Pancreas (tissue), 10 donors: ENCODE measurements around the gene LSR. TPM values are rescaled to one million over a fixed set of nuclear protein-coding genes. Genes with fewer than 3 reads are reported as not detected.

ENCODE experiments used
- ATAC-seq, 4 donors: fragments of 200-7000 bp; cut with Tn5 transposase; one replicate each; pipeline versions ENCODE4 v1.8.0 to v1.9.1; 2020; ENCODE audit warnings: mild to moderate bottlenecking in 4 of 4, moderate library complexity in 4 of 4
- DNase-seq, 6 donors: peaks; one replicate each; pipeline ENCODE4 v3.0.0-alpha.2; 2020
- FAIRE-seq: peaks from 2 replicates; lab custom pipeline; 2012; peaks lifted over from hg19 to GRCh38; lab: Jason Lieb, UNC
- H3K27ac ChIP-seq, 4 donors: fragments of 200-600 bp; sonication (generic); 1 replicate in 3 of 4; 2 replicates in 1 of 4; pipeline versions ENCODE4 v1.5.0 to v1.8.0; 2020
- H3K27me3 ChIP-seq, 4 donors: fragments of 200-600 bp; one replicate each; pipeline ENCODE4 v1.8.0; 2021
- H3K36me3 ChIP-seq, 3 donors: fragments of 200-600 bp; sonication (generic) in 1 of 3; one replicate each; pipeline versions ENCODE4 v1.5.0 to v1.8.0; 2020 to 2021
- H3K4me1 ChIP-seq, 3 donors: fragments of 200-600 bp; one replicate each; pipeline ENCODE4 v1.8.0; 2021
- H3K4me3 ChIP-seq, 4 donors: fragments of 200-600 bp; sonication (generic) in 2 of 4; one replicate each; pipeline versions ENCODE4 v1.5.0 to v1.8.0; 2020 to 2021
- H3K9me3 ChIP-seq, 4 donors: fragments of 200-600 bp; one replicate each; pipeline ENCODE4 v1.8.0; 2021
- WGBS, 2 donors: extraction: QIAGEN DNeasy Blood & Tissue Kit; methylation state at CpG; one replicate each; pipeline ENCODE4 v1.1.7; 2013; 5-methylcytosine and 5-hydroxymethylcytosine counted together
- intact Hi-C, 3 donors: fragments of 100-400 bp; cut with DNase I; formaldehyde crosslinking; loops; one replicate each; pipeline versions ENCODE4 v1.11.1 to v1.14.2; 2022
- polyA plus RNA-seq, 2 donors: library from polyadenylated mRNA; stranded (reverse); fragments of 200-250 nt; gene quantifications; one replicate each; pipeline ENCODE4 v1.2.3, GENCODE V29; 2013
- total RNA-seq, 6 donors: library from RNA; stranded (reverse); fragmentation: NEBNext Ultra II Directional in 4 of 6; extraction: Animal tissue kit (Norgen Biotek cat#: 25700) in 4 of 6; gene quantifications; one replicate each; pipeline versions ENCODE4 v1.2.1 to v1.2.4, GENCODE V29; 2021 to 2023
- TF ChIP-seq, protein P1 (sequence below), 4 donors: fragments of 200-600 bp; sonication (generic) in 3 of 4; IDR thresholded peaks; one replicate each; pipeline versions ENCODE4 v1.5.0 to v1.8.0; 2021; ENCODE audit warnings: antibody characterized with exemption in 4 of 4
- donor health status: healthy with polysubstance abuse.
- donor health status: DM: no; HTN: no; CAD: no; lungs with moderate emphysema.
- donor health status: DM: no; HTN: no; CAD: no.
- donor health status: control.
- donor health status: control.
- donor health status: Bipolar disorder and iron deficiency.
- donor health status: DM: yes; HTN: yes; CAD: no.
- donor health status: DM: no; HTN: no; CAD: no.
- donor health status: DM: no; HTN: no; CAD: no.
- donor health status: DM: yes; HTN: yes; CAD: no.

The LSR gene
- total and polyA plus RNA-seq, 8 donors = 46.1 to 103 (median 66.9) TPM

DNA sequence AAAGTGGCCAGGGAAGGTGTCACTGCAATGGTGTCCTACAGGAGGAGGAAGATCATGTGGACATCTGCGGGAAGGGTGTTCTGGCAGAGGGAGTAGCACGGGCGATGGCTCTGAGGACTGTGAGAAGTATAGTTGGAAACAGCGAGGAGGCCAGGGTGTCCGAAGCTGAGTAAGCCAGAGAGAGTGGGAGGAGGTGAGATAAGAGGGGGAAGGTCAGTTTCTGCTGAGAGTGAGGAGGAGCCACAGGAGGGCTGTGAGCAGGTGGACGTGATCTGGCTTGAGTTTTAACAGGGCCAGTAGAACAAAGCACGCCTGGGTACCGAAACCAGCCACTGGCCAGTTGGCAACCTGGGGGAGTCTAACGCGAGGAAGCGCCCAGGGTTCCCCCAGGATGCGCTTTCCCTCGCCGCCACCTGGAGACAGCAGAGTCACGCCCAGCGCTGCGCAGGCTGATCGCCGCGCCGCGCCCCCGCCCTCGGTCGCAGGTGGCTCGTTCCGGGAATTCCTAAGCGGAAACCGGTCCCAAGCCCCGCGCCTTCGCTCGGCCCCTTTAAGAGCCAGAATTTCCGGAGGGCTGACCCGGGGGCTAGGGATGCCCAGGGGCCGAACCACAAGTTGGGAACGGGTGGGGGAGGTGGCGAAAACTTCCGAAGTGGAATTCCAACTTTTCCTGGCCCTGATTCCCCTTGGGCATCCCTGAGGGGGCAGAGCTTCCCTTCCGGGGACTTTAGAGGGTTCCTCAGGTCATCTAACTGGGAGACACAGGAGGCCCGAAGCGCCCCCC, 1.1 kb upstream of the LSR start:
- Histone ChIP-seq H3K27ac (peak overlapping the region; percentile 98 to 100 (median 99)), H3K36me3 (peaks cover 0 to 3% (median 0%) of the 10 kb centered on the region in 3 donors), H3K4me1 (peaks cover 0 to 12% (median 4%) of the 10 kb centered on the region in 3 donors), H3K27me3 (no peaks in the 10 kb centered on the region), H3K4me3 (peak overlapping the region; percentile 72 to 95 (median 75)), H3K9me3 (no peaks in the 10 kb centered on the region)
- 0 to 1% methylated on average over 38 to 42 of the region's 42 CpGs for WGBS, 2 donors
- peak; percentile 81 to 90 (median 84) for ATAC-seq
- no peak for FAIRE-seq
- intact Hi-C loops = no loop called here
- TF ChIP-seq, protein P1, sequence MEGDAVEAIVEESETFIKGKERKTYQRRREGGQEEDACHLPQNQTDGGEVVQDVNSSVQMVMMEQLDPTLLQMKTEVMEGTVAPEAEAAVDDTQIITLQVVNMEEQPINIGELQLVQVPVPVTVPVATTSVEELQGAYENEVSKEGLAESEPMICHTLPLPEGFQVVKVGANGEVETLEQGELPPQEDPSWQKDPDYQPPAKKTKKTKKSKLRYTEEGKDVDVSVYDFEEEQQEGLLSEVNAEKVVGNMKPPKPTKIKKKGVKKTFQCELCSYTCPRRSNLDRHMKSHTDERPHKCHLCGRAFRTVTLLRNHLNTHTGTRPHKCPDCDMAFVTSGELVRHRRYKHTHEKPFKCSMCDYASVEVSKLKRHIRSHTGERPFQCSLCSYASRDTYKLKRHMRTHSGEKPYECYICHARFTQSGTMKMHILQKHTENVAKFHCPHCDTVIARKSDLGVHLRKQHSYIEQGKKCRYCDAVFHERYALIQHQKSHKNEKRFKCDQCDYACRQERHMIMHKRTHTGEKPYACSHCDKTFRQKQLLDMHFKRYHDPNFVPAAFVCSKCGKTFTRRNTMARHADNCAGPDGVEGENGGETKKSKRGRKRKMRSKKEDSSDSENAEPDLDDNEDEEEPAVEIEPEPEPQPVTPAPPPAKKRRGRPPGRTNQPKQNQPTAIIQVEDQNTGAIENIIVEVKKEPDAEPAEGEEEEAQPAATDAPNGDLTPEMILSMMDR (IDR thresholded peaks at IDR 0.05) = peak in 2 of 4 donors; percentile 31 to 54
- peak; percentile 92 to 96 (median 94) for DNase-seq

DNA sequence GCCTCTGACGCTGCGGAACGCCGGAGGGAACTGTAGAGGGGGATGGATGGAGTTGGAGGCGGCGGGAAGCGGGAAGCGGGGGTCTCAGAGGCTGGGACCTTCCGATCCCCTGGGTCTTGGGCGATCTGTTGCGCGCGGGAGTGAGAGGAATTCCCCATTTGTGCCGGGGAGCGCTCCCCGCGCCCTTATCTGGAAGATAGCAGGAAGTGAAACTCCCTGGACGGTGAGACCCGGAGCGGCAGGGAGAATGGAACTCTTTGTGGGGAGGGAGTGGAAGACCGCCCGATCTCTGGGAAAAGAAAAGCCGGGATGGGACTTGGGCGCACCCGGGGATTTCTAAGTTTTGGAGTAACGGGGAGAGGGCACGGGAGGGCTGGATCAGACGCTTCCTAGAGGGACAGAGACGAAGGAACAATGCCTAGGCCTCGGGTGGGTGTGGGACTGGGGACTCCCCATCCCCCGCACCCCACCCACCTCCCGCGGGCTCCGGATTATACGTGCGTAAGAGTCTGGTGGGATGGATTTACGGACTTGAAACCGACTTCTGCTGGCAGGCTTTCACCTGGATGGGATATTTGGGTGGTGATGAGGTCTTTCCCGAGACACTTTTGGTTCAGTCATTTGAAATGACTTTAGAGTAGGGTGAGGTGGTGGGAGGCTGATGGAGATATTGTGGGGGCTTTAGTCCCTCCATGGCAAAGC, 495 bp downstream of the LSR start:
- TF ChIP-seq, protein P1 (IDR thresholded peaks at IDR 0.05) = no peak
- ATAC-seq (peak in 3 of 4 donors; percentile 2 to 8 (median 5)), DNase-seq (peak in 2 of 6 donors; percentile 51 to 71), FAIRE-seq (no peak)
- peak overlapping the region; percentile 72 to 95 (median 75) for H3K4me3 ChIP-seq
- H3K9me3 ChIP-seq = no peaks in the 10 kb centered on the region
- 1% methylated on average over 39 of the region's 39 CpGs for WGBS, 2 donors
- H3K27me3 ChIP-seq = no peaks in the 10 kb centered on the region
- peaks cover 0 to 8% (median 3%) of the 10 kb centered on the region in 3 donors for H3K36me3 ChIP-seq
- H3K27ac ChIP-seq = peak overlapping the region; percentile 98 to 100 (median 99)
- peaks cover 0 to 12% (median 4%) of the 10 kb centered on the region in 3 donors for H3K4me1 ChIP-seq
- intact Hi-C loops = no loop called here

DNA sequence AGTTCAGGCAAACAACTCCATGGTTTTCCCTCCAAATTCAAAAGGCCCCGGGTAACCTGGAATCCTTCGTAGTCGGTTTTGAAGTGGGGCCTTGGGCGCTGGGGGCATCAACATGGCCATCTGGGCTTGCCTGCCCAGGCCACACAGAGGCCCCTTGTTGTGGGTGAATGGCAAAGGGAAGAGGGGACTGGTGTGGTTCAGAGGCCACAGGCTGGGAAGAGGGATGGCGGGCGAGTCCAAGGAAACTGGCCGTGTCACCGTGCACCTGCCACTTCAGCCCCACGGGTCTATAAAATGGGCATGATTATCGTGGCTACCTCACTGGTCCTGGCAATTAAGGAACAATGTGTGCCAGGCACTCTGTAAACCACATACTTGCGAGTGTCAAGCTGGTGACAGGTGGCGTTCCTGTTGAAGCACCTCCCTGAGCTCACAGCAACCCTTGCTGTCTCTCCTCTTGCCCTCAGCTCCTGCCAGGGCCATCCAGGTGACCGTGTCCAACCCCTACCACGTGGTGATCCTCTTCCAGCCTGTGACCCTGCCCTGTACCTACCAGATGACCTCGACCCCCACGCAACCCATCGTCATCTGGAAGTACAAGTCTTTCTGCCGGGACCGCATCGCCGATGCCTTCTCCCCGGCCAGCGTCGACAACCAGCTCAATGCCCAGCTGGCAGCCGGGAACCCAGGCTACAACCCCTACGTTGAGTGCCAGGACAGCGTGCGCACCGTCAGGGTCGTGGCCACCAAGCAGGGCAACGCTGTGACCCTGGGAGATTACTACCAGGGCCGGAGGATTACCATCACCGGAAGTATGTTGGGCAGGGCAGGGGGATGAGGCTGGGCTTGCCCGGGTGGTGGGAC, 1.3 kb downstream of the LSR start:
- Histone ChIP-seq H3K27ac (peak overlapping the region in 2 of 4 donors; percentile 98 to 99), H3K27me3 (no peaks in the 10 kb centered on the region), H3K4me1 (peaks cover 0 to 13% (median 4%) of the 10 kb centered on the region in 3 donors), H3K36me3 (peaks cover 3 to 15% (median 10%) of the 10 kb centered on the region in 3 donors), H3K4me3 (peak overlapping the region; percentile 72 to 95 (median 75)), H3K9me3 (no peaks in the 10 kb centered on the region)
- peak in 2 of 6 donors; percentile 24 to 64 for DNase-seq
- intact Hi-C loops = no loop called here
- TF ChIP-seq, protein P1 (IDR thresholded peaks at IDR 0.05) = no peak
- FAIRE-seq = no peak
- 45 to 62% methylated on average over 34 of the region's 34 CpGs for WGBS, 2 donors
- ATAC-seq = no peak

DNA sequence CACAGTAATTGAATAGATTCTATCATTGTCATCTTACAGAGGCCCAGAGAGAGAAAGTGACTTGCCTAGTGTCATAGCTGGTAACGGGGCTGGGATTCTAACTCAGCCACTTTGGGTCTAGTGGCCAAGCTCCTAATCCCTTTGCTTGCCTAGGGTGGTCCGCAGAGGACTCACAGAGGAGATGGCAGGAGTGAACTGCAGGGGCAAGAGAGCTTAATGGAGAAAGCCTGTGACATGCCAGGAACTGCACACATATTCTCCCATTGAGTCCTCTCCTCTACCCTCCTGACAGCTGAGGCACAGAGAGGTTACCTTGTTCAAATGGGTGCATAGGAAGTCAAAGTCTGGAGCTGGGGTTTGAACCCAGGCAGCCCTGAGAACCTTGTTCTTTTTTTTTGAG, 2.7 kb downstream of the LSR start:
- 90 to 96% methylated on average over 2 of the region's 2 CpGs for WGBS, 2 donors
- TF ChIP-seq, protein P1 (IDR thresholded peaks at IDR 0.05) = no peak
- Histone ChIP-seq H3K27ac (no peak overlapping the region), H3K36me3 (peaks cover 3 to 17% (median 10%) of the 10 kb centered on the region in 3 donors), H3K4me1 (peaks cover 4 to 22% (median 4%) of the 10 kb centered on the region in 3 donors), H3K4me3 (no peak overlapping the region), H3K9me3 (no peaks in the 10 kb centered on the region), H3K27me3 (no peaks in the 10 kb centered on the region)
- ATAC-seq (no peak), DNase-seq (no peak), FAIRE-seq (no peak)
- intact Hi-C loops = no loop called here
